HepG2 (cell line): ENCODE results near the gene CRIP1. TPM values are rescaled to one million over a fixed set of nuclear protein-coding genes. Genes with fewer than 3 reads are reported as not detected.

ENCODE experiments used
- HNRNPLL ChIP-seq: fragments of 200-400 bp; formaldehyde crosslinking; IDR thresholded peaks from 2 replicates; pipeline ENCODE4 v1.6.1; 2017; ENCODE audit warnings: mild to moderate bottlenecking, low read depth, low read length; ENCODE audit not compliant: poor library complexity, severe bottlenecking
- MYC ChIP-seq: sonication (generic); formaldehyde crosslinking; IDR thresholded peaks from 2 replicates; pipeline ENCODE4 v1.9.0; 2021; ENCODE audit warnings: missing genetic modification reagents, borderline replicate concordance
- MYPOP ChIP-seq: sonication (generic); formaldehyde crosslinking; IDR thresholded peaks from 2 replicates; pipeline ENCODE4 v1.8.1; 2023; ENCODE audit warnings: mild to moderate bottlenecking, moderate library complexity, missing genetic modification reagents
- NR1H2 ChIP-seq: sonication (generic); formaldehyde crosslinking; IDR thresholded peaks from 2 replicates; pipeline ENCODE4 v1.8.1; 2022; ENCODE audit warnings: low read depth, missing genetic modification reagents, borderline replicate concordance
- PATZ1 ChIP-seq: sonication (generic); formaldehyde crosslinking; IDR thresholded peaks from 2 replicates; pipeline ENCODE4 v1.4.0; 2020; ENCODE audit warnings: missing genetic modification reagents
- PLSCR1 ChIP-seq: sonication (generic); formaldehyde crosslinking; IDR thresholded peaks from 2 replicates; pipeline ENCODE4 v1.5.0; 2020; ENCODE audit warnings: missing genetic modification reagents, mild to moderate bottlenecking, borderline replicate concordance
- RNF219 ChIP-seq: sonication (generic); formaldehyde crosslinking; IDR thresholded peaks from 2 replicates; pipeline ENCODE4 v1.5.0; 2020; ENCODE audit warnings: mild to moderate bottlenecking, missing genetic modification reagents
- SOX13 ChIP-seq, 3 experiments: fragments of 450-650 bp in 1 of 3; sonication (generic) in 1 of 3; formaldehyde crosslinking in 1 of 3; IDR thresholded peaks in 2 of 3; conservative IDR thresholded peaks in 1 of 3; 2 replicates each; pipeline versions ENCODE4 v1.5.0 to v1.6.1; 2016 to 2020; ENCODE audit warnings: antibody characterized with exemption in 1 of 3, mild to moderate bottlenecking in 1 of 3, missing compliant biosample characterization in 1 of 3, missing genetic modification reagents in 1 of 3, moderate library complexity in 1 of 3
- SPEN ChIP-seq: sonication (generic); formaldehyde crosslinking; IDR thresholded peaks from 2 replicates; pipeline ENCODE4 v1.5.1; 2020; ENCODE audit warnings: low read depth, mild to moderate bottlenecking, missing genetic modification reagents
- ZNF543 ChIP-seq: sonication (generic); formaldehyde crosslinking; IDR thresholded peaks from 2 replicates; pipeline ENCODE4 v1.4.0; 2020; ENCODE audit warnings: mild to moderate bottlenecking, missing genetic modification reagents
- ZNF687 ChIP-seq: sonication (generic); formaldehyde crosslinking; IDR thresholded peaks from 2 replicates; pipeline ENCODE4 v1.5.1; 2020; ENCODE audit warnings: mild to moderate bottlenecking, missing genetic modification reagents, moderate library complexity
- ZNF704 ChIP-seq: sonication (generic); formaldehyde crosslinking; IDR thresholded peaks from 2 replicates; pipeline ENCODE4 v1.8.1; 2023; ENCODE audit warnings: mild to moderate bottlenecking, inconsistent platforms, moderate library complexity, missing genetic modification reagents, borderline replicate concordance
- ZNF772 ChIP-seq: sonication (generic); formaldehyde crosslinking; IDR thresholded peaks from 2 replicates; pipeline ENCODE4 v1.5.0; 2020; ENCODE audit warnings: mild to moderate bottlenecking, missing genetic modification reagents
- ZNF773 ChIP-seq: sonication (generic); formaldehyde crosslinking; IDR thresholded peaks from 2 replicates; pipeline ENCODE4 v1.4.0; 2020; ENCODE audit warnings: missing genetic modification reagents, borderline replicate concordance
- polyA plus RNA-seq, 8 experiments: library from polyadenylated mRNA; depleted of rRNA in 3 of 8; stranded (reverse) in 7 of 8; unstranded in 1 of 8; fragments of >200 nt; fragmentation: Illumina TruSeq in 4 of 8; extraction: Trizol in 4 of 8; gene quantifications; 2 replicates each; pipeline versions ENCODE4 v1.2.1 to v1.2.3, GENCODE V29; 2011 to 2016; ENCODE audit warnings: low read depth in 4 of 8, missing spikeins in 1 of 8, mixed read lengths in 1 of 8; ENCODE audit not compliant: insufficient read depth in 1 of 8
- total RNA-seq, 5 experiments: library from RNA; depleted of rRNA; stranded (reverse); fragments of >200 nt; fragmentation: Illumina TruSeq; extraction: Trizol; gene quantifications; 2 replicates each; pipeline ENCODE4 v1.2.3, GENCODE V29; 2016; ENCODE audit warnings: low read depth in 1 of 5

CRIP1 gene
- total and polyA plus RNA-seq, 2 of the 13 experiments (the other 11 are each of a cell fraction or from before 2014, with no cell fraction given), result 53.9 to 59.5 TPM

GRCh38 chr14:105527826-105528585 lies 41.3 kb downstream of the CRIP1 start (continued):
- TF ChIP-seq ZNF687 (CRISPR knock-in tag), result peak; percentile 69
- peak; percentile 83; the same call in 1 of the 2 replicates for TF ChIP-seq MYPOP
- TF ChIP-seq SOX13 (IDR thresholded peaks at IDR 0.05), result no peak
- peak in 1 of 2 experiments; percentile 28; a peak in 1 of 4 replicates for TF ChIP-seq SOX13 (CRISPR knock-in tag; conservative IDR thresholded peaks at IDR 0.05 in 1 of 2, IDR thresholded peaks at IDR 0.05 in 1 of 2)
- TF ChIP-seq ZNF704 (CRISPR knock-in tag), result no peak
- no peak for TF ChIP-seq RNF219 (CRISPR knock-in tag)
- TF ChIP-seq ZNF773 (CRISPR knock-in tag), result peak; percentile 48; the same call in 1 of the 2 replicates
- TF ChIP-seq ZNF543 (CRISPR knock-in tag), result no peak
- no peak for TF ChIP-seq PLSCR1 (CRISPR knock-in tag)
- 0 out of 2 replicates have a peak, but pooled peaks have one; percentile 50 for TF ChIP-seq ZNF772 (CRISPR knock-in tag)
- TF ChIP-seq HNRNPLL, result peak; percentile 89
- peak; percentile 58; the same call in 1 of the 2 replicates for TF ChIP-seq SPEN
- TF ChIP-seq MYC (CRISPR knock-in tag), result peak; percentile 79; the same call in 1 of the 2 replicates
- no peak for TF ChIP-seq NR1H2 (CRISPR knock-in tag)
- peak; percentile 90 for TF ChIP-seq PATZ1 (CRISPR knock-in tag)
